GM06990 (cell line): Measurements from ENCODE around the gene ADGRG1.

ENCODE experiments used
- DNase-seq: peaks from one replicate; pipeline ENCODE4 v3.0.0-alpha.2; 2011; ENCODE audit not compliant: insufficient read length; ENCODE audit errors: extremely low read depth
- H3K27me3 ChIP-seq: replicated peaks from 2 replicates; pipeline ENCODE4 v1.6.0; 2011; ENCODE audit warnings: low read length; ENCODE audit not compliant: control insufficient read depth, insufficient read depth
- H3K36me3 ChIP-seq: 2 replicates; pipeline ENCODE4 v1.5.1; 2011; ENCODE audit warnings: low read length; ENCODE audit not compliant: control insufficient read depth, insufficient read depth
- H3K4me3 ChIP-seq: replicated peaks from 2 replicates; pipeline ENCODE4 v1.5.1; 2011; ENCODE audit warnings: low read depth, mild to moderate bottlenecking, control low read depth, low read length
- CTCF ChIP-seq: IDR thresholded peaks from 2 replicates; pipeline ENCODE4 v1.5.1; 2011; ENCODE audit warnings: low read length, control low read depth, mild to moderate bottlenecking, inconsistent platforms; ENCODE audit not compliant: insufficient read depth, poor library complexity, severe bottlenecking

ADGRG1 gene

GRCh38 chr16:57637424-57637823, 9.0 kb downstream of the ADGRG1 start:
- Histone ChIP-seq H3K36me3 (no peaks in the 10 kb centered on the region), H3K27me3 (peaks cover 4% of the 10 kb centered on the region), H3K4me3 (no peak overlapping the region)
- no peak for DNase-seq
- TF ChIP-seq CTCF: no peak

- DNase-seq: no peak
- no peak for TF ChIP-seq CTCF
- Histone ChIP-seq H3K36me3 (no peaks in the 10 kb centered on the region), H3K4me3 (no peak overlapping the region), H3K27me3 (peaks cover 4% of the 10 kb centered on the region)
Measured at GRCh38 chr16:57637965-57638364, 9.5 kb downstream of the ADGRG1 start.

- TF ChIP-seq CTCF: no peak
- H3K27me3 ChIP-seq: peaks cover 4% of the 10 kb centered on the region
- no peak overlapping the region for H3K4me3 ChIP-seq
- DNase-seq: no peak
- H3K36me3 ChIP-seq: no peaks in the 10 kb centered on the region
Measured at GRCh38 chr16:57638381-57638780, 10.0 kb downstream of the ADGRG1 start.

- H3K27me3 ChIP-seq: peaks cover 6% of the 10 kb centered on the region
- H3K4me3 ChIP-seq: no peak overlapping the region
- DNase-seq: peak; percentile 23
- TF ChIP-seq CTCF: no peak
- H3K36me3 ChIP-seq: no peaks in the 10 kb centered on the region
Measured at GRCh38 chr16:57639172-57639887, 10.9 kb downstream of the ADGRG1 start.

GRCh38 chr16:57640185-57640584, 11.8 kb downstream of the ADGRG1 start:
- no peak overlapping the region for H3K4me3 ChIP-seq
- TF ChIP-seq CTCF: no peak
- H3K36me3 ChIP-seq: no peaks in the 10 kb centered on the region
- peaks cover 6% of the 10 kb centered on the region for H3K27me3 ChIP-seq
- no peak for DNase-seq

- H3K27me3 ChIP-seq: peaks cover 6% of the 10 kb centered on the region
- no peak for DNase-seq
Measured at GRCh38 chr16:57640612-57641011, 12.2 kb downstream of the ADGRG1 start.

More at GRCh38 chr16:57640612-57641011, 12.2 kb downstream of the ADGRG1 start:
- Histone ChIP-seq H3K36me3 (no peaks in the 10 kb centered on the region), H3K4me3 (no peak overlapping the region)
- TF ChIP-seq CTCF: no peak
